ENCODE data around the gene NUP214. TPM values are rescaled to one million over a fixed set of nuclear protein-coding genes. Genes with fewer than 3 reads are reported as not detected.
A peak's percentile ranks its signal among the peaks of the same experiment; 100 is the strongest.
"Not testable (repeated sequence)": the region's sequence is repeated elsewhere in the genome, so short reads cannot be mapped to it uniquely, and the experiment has no call there.

NUP214 gene
- total RNA-seq, 1 donor, result 16.4 TPM

DNA sequence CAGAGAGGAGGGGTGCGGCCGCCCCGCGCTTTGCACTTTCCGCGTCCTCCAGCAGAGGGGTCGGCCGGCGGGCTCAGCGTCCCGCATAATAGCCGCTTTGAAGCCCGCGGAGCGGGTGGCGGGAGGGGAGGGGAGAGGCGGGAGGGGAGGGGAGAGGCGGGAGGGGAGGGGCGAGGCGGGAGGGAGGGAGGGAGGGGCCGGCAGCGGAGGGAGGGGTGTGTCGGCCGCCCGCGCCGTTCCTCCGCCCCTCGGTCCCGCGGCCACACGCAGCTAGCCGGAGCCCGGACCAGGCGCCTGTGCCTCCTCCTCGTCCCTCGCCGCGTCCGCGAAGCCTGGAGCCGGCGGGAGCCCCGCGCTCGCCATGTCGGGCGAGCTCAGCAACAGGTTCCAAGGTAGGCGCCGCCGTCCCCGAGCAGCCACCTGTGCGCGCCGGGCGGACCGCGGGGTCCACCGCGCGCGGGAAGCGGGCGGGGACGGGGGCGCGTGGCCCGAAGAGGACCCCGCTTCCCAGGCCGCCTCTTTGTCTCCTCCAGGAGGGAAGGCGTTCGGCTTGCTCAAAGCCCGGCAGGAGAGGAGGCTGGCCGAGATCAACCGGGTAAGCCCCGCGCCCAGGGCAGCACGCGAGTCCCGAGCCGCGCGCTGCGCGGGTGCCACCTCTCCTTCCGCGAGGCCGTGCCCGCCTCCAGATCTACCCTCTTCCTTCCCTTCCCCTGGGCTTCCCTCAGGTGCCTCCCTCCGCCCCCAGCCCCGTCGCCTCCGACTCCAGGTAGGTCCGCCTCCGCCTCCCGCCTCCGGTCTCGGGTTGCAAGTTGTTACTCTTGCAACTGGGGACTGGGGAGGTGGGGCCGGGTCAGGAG is 28.9 kb upstream of the NUP214 start, which contains the start of gene AIF1L:
Gene AIF1L, plus strand, starts transcription at position 263 of the 857 bp plus-strand sequence. Its CDS starts 99 bp downstream, at position 362.
- peak within 1 kb of the TSS; percentile 33 for H3K4me3 ChIP-seq (ENCODE audit: low read depth, low read length)
- TF ChIP-seq, protein P1, sequence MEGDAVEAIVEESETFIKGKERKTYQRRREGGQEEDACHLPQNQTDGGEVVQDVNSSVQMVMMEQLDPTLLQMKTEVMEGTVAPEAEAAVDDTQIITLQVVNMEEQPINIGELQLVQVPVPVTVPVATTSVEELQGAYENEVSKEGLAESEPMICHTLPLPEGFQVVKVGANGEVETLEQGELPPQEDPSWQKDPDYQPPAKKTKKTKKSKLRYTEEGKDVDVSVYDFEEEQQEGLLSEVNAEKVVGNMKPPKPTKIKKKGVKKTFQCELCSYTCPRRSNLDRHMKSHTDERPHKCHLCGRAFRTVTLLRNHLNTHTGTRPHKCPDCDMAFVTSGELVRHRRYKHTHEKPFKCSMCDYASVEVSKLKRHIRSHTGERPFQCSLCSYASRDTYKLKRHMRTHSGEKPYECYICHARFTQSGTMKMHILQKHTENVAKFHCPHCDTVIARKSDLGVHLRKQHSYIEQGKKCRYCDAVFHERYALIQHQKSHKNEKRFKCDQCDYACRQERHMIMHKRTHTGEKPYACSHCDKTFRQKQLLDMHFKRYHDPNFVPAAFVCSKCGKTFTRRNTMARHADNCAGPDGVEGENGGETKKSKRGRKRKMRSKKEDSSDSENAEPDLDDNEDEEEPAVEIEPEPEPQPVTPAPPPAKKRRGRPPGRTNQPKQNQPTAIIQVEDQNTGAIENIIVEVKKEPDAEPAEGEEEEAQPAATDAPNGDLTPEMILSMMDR (IDR thresholded peaks at IDR 0.05; ENCODE audit: insufficient read depth, low read depth, low read length), result no peak
- DNase-seq (ENCODE audit: low read depth), result no peak

DNA sequence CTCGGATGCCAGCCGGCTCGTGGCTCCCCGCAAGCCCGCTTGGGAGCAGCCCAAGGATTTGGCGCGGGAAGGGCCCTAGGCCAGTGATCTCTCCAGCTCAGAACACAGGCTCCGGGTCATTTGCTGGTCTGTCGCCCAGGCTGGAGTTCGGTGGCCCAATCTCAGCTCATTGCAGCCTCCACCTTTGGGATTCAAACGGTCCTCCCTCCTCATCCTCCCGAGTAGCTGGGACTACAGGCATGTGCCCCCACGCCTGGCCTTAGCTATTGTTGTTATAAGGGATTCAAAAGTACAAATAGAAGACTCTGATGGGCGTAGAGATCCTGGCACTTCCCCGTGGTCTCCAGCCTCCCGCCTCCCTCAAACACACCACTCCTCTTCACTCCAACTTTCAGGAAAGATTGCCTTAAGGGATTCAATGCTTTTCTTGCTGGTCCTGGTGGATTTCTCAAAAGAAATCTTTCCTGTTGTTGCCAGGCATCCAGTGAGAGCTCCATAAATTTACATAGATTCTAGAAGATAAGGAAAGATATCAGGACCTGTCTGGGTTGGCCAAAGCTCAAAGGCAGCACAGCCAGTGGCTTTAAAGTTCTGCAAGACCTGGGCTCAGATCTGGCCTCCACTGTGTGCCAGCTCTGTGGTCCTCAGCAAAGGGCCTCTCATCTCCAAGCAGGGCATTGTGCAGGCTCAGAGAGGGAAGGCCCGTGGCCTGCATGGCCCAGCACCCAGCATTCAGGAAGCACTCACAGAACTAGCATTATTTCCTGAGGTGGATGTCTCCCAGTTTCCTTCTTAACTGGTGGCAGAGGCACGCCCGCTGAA is 28.0 kb upstream of the NUP214 start:
- TF ChIP-seq, protein P1 (IDR thresholded peaks at IDR 0.05; ENCODE audit: insufficient read depth, low read depth, low read length), result no peak

DNA sequence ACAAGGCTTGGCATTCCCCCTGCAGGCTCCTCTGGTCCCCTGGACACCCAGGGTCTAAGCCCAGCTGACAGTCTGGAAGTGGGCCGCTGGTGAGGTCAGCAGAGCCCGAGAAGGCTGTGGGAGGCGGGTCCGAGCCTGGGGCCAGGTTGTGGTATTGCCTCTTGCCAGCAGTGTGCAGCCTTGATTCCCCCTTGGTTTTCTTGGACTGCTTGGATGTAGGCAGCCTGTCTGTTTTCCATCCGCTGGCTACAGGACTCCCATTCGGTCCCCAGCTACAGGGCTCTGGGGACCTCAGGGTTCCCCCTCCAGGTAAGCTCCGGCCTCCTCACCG is 27.5 kb upstream of the NUP214 start:
- DNase-seq (ENCODE audit: low read depth), result no peak
- no peak overlapping the region for H3K4me3 ChIP-seq (ENCODE audit: low read depth, low read length)
- TF ChIP-seq, protein P1 (IDR thresholded peaks at IDR 0.05; ENCODE audit: insufficient read depth, low read depth, low read length), result no peak

More for the DNA sequence above, 28.0 kb upstream of the NUP214 start:
- DNase-seq (ENCODE audit: low read depth), result no peak
- H3K4me3 ChIP-seq (ENCODE audit: low read depth, low read length), result no peak overlapping the region

DNA sequence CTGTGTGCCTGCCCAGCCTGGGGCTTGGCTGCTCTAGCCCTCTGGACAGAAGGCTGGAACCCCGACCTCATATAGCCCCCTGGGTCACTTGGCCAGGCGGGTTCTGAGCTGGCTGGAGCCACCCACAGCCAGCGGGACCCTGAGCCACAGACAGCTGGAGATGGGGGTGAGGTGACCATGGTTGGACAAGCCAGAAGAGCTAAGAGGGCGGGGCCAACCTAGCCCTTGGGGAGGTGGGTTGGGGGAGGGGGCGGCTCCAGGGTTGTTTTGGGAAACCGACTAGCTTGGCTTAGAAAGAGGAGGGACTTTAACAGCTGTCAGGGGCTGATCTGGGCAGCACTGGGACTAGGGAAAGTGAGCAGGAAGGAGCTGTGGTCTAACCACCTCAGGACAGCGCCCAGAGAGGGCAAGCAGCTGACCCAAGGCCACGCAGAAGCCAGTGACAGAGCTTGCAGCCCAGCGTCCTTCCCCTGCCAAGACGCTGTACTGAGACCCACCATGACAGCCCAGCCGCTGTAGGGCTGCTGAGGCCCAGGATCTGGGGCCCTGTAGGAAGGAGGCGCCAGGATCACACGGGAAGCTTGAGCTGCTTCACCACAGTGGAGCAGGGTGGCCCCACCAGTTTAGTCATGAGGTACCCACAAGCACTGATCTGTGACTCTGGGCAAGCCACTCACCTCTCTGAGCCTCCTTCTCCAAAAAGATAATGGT is 26.8 kb upstream of the NUP214 start:
- no peak overlapping the region for H3K4me3 ChIP-seq (ENCODE audit: low read depth, low read length)
- TF ChIP-seq, protein P1 (IDR thresholded peaks at IDR 0.05; ENCODE audit: insufficient read depth, low read depth, low read length), result no peak
- no peak for DNase-seq (ENCODE audit: low read depth)

DNA sequence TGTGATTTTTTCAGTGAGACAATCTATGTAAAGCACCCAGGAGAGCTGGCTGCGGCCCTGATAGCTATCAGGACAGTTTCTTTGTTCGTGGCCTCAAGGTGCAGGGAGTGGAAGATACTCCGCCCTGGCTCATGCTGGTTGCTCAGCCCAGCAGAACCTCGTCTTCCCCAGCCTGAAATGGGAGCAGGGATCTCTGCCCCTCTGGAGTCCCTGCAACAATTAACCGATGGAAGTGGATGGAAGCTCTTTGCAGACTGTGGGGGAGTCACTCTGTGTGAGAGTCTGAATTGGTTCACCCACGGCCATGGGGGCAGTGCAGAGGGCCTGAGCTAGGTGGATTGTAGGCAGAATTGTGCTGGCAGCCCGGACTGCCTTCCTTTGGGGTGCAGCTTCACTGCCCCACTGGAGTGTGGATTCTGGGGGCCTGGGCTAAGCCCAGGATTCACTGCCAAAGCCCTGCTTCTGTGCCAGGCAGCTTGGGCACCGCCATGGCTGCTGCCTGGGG is 26.2 kb upstream of the NUP214 start:
- TF ChIP-seq, protein P1 (IDR thresholded peaks at IDR 0.05; ENCODE audit: insufficient read depth, low read depth, low read length), result no peak
- no peak for DNase-seq (ENCODE audit: low read depth)
- no peak overlapping the region for H3K4me3 ChIP-seq (ENCODE audit: low read depth, low read length)

DNA sequence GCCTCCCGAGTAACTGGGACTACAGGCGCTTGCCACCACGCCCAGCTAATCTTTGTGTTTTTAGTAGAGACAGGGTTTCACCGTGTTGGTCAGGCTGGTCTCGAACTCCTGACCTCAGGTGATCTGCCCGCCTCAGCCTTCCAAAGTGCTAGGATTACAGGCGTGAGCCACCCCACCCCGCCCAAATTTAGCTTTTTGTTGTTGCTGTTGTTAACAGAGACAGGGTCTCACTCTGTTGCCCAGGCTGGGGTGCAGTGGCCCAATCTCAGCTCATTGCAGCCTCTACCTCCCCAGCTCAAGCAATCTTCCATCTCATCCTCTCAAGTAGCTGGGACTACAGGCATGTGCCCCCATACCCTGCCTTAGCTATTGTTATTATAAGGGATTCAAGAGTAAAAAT is 25.5 kb upstream of the NUP214 start:
- not testable (repeated sequence) for DNase-seq (ENCODE audit: low read depth); H3K4me3 ChIP-seq (ENCODE audit: low read depth, low read length)
